Prostate gland (tissue), 2 donors: ENCODE measurements around the gene CCDC91. TPM values are rescaled to one million over a fixed set of nuclear protein-coding genes. Genes with fewer than 3 reads are reported as not detected.
"Not testable (repeated sequence)": the region's sequence is repeated elsewhere in the genome, so short reads cannot be mapped to it uniquely, and the experiment has no call there.

Experiments used
- DNase-seq: peaks from one replicate; pipeline ENCODE4 v3.0.0-alpha.2; 2019; ENCODE audit warnings: low spot score
- H3K27ac ChIP-seq, 2 donors: fragments of 200-600 bp; sonication (generic); 2 replicates each; pipeline ENCODE4 v1.5.1; 2017 to 2019
- H3K27me3 ChIP-seq: fragments of 200-600 bp; sonication (generic); replicated peaks from 2 replicates; pipeline ENCODE4 v1.5.1; 2019; ENCODE audit not compliant: insufficient read depth
- H3K36me3 ChIP-seq, 2 donors: fragments of 200-600 bp; sonication (generic); 1 replicate in 1 of 2; 2 replicates in 1 of 2; pipeline versions ENCODE4 v1.5.1 to v1.8.1; 2017 to 2019
- H3K4me1 ChIP-seq: fragments of 200-600 bp; sonication (generic); replicated peaks from 2 replicates; pipeline ENCODE4 v1.5.1; 2019
- H3K4me3 ChIP-seq, 2 donors: fragments of 200-600 bp; sonication (generic); 2 replicates each; pipeline ENCODE4 v1.5.1; 2017 to 2019
- H3K9me3 ChIP-seq: fragments of 200-600 bp; sonication (generic); 2 replicates; pipeline ENCODE4 v1.5.1; 2017
- POLR2A ChIP-seq: fragments of 450-650 bp; IDR thresholded peaks from one replicate; pipeline ENCODE4 v1.6.1; 2016; ENCODE audit warnings: antibody characterized with exemption, mild to moderate bottlenecking
- POLR2AphosphoS5 ChIP-seq: sonication (generic); formaldehyde crosslinking; IDR thresholded peaks from one replicate; pipeline ENCODE4 v1.6.1; 2017; ENCODE audit warnings: antibody characterized with exemption
- WGBS: methylation state at CpG from one replicate; pipeline ENCODE4 v1.1.5; 2018; 5-methylcytosine and 5-hydroxymethylcytosine counted together
- intact Hi-C: fragments of 100-400 bp; cut with DNase I; formaldehyde crosslinking; loops from one replicate; pipeline ENCODE4 v1.14.2; 2022
- total RNA-seq, 2 donors: library from RNA; depleted of rRNA; stranded (reverse); fragments of >200 nt; gene quantifications; one replicate each; pipeline ENCODE4 v1.1.0, GENCODE V29; 2016
- TF ChIP-seq, protein P1 (sequence below), 4 experiments: fragments of 200-600 bp in 2 of 4; fragments of 450-650 bp in 2 of 4; sonication (generic) in 2 of 4; IDR thresholded peaks; 1 replicate in 3 of 4; 2 replicates in 1 of 4; pipeline ENCODE4 v1.5.1; 2016 to 2019; ENCODE audit warnings: antibody characterized with exemption in 4 of 4, mild to moderate bottlenecking in 2 of 4, moderate library complexity in 2 of 4

The CCDC91 gene
- total RNA-seq, 2 donors from 2014 or later = 25.3 to 42.4 TPM

DNA sequence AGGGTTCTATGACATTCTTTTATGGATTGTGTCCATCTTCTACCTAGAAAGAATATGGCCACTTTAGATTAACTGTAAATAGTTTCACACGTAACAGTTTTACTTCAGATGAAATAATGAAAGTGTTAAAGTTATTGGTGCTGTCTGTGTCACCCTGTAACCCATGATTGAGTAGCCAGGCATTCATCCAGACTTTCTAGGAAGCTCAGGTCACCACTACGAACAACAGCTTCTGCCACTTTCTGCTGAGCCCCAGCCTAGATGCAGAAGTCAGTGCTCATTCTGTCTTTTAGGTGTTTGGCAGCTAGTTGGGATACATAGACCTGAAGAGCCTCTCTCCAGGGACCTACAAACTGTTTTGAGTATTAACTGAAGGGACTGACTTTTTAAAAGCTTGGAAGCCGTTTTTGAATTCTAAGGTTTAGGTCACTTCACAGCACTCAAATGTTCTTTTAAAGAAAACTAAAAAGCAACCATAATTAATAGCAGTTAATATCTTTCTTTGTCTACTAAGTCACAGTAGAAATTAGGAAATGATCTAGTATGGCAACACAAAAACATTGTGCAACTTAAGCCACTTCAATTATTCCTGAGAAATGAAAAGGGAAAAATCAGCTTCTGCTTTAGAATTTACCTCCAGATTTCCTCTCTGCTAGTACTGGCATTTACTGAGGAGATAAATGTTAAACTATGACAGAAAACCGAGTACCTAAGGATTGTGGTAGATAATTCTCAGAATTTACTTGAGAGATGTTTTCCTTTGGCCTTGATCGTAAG is 266.9 kb downstream of the CCDC91 start:
- H3K4me1 ChIP-seq = no peaks in the 10 kb centered on the region
- H3K27me3 ChIP-seq = no peaks in the 10 kb centered on the region
- no peaks in the 10 kb centered on the region for H3K9me3 ChIP-seq
- no peak overlapping the region for H3K4me3 ChIP-seq
- no peak for TF ChIP-seq POLR2A
- TF ChIP-seq, protein P1, sequence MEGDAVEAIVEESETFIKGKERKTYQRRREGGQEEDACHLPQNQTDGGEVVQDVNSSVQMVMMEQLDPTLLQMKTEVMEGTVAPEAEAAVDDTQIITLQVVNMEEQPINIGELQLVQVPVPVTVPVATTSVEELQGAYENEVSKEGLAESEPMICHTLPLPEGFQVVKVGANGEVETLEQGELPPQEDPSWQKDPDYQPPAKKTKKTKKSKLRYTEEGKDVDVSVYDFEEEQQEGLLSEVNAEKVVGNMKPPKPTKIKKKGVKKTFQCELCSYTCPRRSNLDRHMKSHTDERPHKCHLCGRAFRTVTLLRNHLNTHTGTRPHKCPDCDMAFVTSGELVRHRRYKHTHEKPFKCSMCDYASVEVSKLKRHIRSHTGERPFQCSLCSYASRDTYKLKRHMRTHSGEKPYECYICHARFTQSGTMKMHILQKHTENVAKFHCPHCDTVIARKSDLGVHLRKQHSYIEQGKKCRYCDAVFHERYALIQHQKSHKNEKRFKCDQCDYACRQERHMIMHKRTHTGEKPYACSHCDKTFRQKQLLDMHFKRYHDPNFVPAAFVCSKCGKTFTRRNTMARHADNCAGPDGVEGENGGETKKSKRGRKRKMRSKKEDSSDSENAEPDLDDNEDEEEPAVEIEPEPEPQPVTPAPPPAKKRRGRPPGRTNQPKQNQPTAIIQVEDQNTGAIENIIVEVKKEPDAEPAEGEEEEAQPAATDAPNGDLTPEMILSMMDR (IDR thresholded peaks at IDR 0.05) = no peak
- TF ChIP-seq POLR2AphosphoS5 = no peak
- no peaks in the 10 kb centered on the region for H3K36me3 ChIP-seq
- intact Hi-C loops = no loop called here
- 74% methylated on average over 5 of the region's 5 CpGs for WGBS
- no peak overlapping the region for H3K27ac ChIP-seq
- DNase-seq = no peak

DNA sequence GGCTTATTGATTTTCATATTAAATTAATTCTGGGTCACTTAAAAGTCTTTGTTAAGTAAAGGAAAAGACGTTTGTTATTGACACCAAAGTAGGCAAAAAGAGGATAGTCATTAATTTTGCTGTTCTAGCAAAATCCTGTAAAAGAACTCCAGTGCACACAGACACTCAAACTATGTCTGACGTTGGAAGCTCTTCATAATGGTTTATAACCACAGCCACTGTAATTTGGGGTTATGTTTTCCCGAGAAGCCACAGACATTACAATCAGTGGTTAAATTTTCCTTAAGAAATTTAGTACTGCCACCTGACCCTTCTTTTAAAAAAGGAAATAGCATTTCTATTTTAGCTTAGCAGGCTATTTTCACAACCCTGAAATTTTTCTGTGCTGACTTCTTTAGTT is 267.5 kb downstream of the CCDC91 start:
- Histone ChIP-seq H3K4me1 (no peaks in the 10 kb centered on the region), H3K4me3 (no peak overlapping the region), H3K36me3 (no peaks in the 10 kb centered on the region), H3K9me3 (no peaks in the 10 kb centered on the region), H3K27me3 (no peaks in the 10 kb centered on the region), H3K27ac (no peak overlapping the region)
- WGBS = 82% methylated on average over 3 of the region's 3 CpGs
- TF ChIP-seq POLR2A = no peak
- TF ChIP-seq, protein P1 (IDR thresholded peaks at IDR 0.05) = no peak
- TF ChIP-seq POLR2AphosphoS5 = no peak
- no peak for DNase-seq
- intact Hi-C loops = no loop called here

DNA sequence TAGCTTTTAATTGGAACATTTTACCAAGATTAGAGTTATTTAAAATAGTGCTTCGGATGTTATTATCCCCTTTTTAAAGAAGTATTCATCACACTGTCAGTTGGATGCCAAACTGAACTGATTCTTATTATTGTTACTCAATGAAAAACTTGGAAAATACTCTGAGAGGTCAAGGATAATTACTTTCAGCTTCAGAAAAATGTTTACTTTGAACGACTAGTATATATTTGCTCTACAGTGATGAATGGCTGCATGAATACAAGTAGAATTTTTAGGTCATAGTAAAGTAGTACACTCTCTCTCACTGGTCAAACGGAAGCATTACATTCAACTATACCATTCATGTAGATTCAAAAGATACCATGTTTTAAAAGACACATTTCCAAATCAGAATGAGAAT is 269.2 kb downstream of the CCDC91 start:
- WGBS = 56% methylated on average over 3 of the region's 3 CpGs
- intact Hi-C loops = no loop called here
- Histone ChIP-seq H3K9me3 (no peaks in the 10 kb centered on the region), H3K27me3 (no peaks in the 10 kb centered on the region), H3K4me1 (no peaks in the 10 kb centered on the region), H3K4me3 (no peak overlapping the region), H3K27ac (no peak overlapping the region), H3K36me3 (no peaks in the 10 kb centered on the region)
- no peak for DNase-seq
- TF ChIP-seq POLR2AphosphoS5 (no peak), POLR2A (no peak)
- TF ChIP-seq, protein P1 (IDR thresholded peaks at IDR 0.05) = no peak

DNA sequence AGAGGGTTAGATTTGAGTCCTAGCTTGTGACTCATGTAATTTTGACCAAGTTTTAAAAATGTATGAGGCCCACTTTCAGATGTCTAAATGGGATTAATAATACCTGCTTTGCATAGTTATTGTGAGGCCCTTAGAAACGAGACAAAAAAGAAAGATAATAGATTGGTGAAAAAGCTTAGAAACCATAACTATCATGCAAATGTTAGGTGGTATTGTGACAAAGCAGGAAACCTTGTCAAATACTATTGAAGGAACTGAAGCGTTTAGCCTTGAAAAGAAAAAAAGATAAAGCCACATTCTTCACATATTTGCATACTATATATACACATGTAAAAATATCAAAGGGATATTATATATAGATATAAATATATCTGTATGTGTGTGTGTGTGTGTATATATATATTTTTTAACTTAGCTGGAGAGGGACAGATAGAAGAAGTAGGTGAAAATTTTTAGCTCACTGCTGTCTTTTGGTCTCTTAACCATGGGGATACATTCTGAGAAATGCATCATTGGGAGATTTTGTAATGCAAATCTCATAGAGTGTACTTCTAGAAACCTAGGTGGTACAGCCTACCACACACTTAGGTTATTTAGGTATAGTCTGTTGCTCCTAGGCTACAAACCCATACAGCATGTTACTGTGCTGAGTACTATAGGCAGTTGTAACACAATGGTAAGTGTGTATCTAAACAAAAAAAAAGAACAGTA is 270.3 kb downstream of the CCDC91 start:
- Histone ChIP-seq H3K4me1 (no peaks in the 10 kb centered on the region), H3K27ac (no peak overlapping the region), H3K36me3 (no peaks in the 10 kb centered on the region), H3K4me3 (no peak overlapping the region), H3K9me3 (no peaks in the 10 kb centered on the region), H3K27me3 (no peaks in the 10 kb centered on the region)
- WGBS = 84% methylated on average over 2 of the region's 2 CpGs
- intact Hi-C loops = no loop called here
- no peak for TF ChIP-seq POLR2A
- TF ChIP-seq, protein P1 (IDR thresholded peaks at IDR 0.05) = no peak
- no peak for TF ChIP-seq POLR2AphosphoS5
- no peak for DNase-seq

DNA sequence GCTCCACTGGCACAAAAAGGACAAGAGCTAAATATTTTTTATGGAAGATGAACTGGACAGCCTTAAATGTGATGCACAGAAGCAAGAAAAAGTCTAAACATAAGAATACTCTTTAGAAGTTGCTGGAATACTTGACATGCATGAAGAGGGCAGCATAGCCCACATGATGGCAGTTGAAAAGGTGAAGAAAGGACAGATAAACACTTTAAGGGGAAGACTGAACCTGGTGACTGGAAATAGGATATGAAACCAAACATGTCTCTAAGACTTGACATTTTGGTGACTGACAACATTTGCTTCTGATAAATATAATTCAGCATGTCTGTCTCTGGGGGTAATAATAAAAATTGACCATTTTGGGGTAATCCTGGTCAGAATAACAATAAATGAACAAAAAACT is 273.1 kb downstream of the CCDC91 start:
- DNase-seq = no peak
- no peaks in the 10 kb centered on the region for H3K4me1 ChIP-seq
- intact Hi-C loops = no loop called here
- TF ChIP-seq POLR2A (no peak), POLR2AphosphoS5 (no peak)
- TF ChIP-seq, protein P1 (IDR thresholded peaks at IDR 0.05) = no peak
- no peaks in the 10 kb centered on the region for H3K9me3 ChIP-seq
- no peaks in the 10 kb centered on the region for H3K27me3 ChIP-seq
- H3K4me3 ChIP-seq = no peak overlapping the region
- H3K36me3 ChIP-seq = no peaks in the 10 kb centered on the region
- no peak overlapping the region for H3K27ac ChIP-seq

DNA sequence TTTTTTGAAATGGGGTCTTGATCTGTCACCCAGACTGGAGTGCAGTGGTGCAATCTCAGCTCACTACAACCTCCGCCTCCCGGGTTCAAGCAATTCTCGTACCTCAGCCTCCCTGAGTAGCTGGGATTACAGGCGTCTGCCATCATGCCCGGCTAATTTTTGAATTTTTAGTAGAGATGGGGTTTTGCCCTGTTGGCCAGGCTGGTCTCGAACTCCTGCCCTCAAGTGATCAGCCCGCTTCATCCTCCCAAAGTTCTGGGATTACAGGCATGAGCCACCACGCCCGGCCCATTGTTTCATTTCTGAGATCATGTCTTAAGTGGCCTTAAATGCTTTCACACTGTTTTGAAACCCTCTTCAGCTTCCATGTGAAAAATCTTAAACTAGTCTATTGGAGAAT is 281.5 kb downstream of the CCDC91 start:
- H3K27me3 ChIP-seq, intact Hi-C loops, DNase-seq, H3K4me1 ChIP-seq, H3K36me3 ChIP-seq, H3K27ac ChIP-seq, H3K9me3 ChIP-seq, H3K4me3 ChIP-seq: not testable (repeated sequence)
- WGBS = 96% methylated on average over 9 of the region's 9 CpGs

DNA sequence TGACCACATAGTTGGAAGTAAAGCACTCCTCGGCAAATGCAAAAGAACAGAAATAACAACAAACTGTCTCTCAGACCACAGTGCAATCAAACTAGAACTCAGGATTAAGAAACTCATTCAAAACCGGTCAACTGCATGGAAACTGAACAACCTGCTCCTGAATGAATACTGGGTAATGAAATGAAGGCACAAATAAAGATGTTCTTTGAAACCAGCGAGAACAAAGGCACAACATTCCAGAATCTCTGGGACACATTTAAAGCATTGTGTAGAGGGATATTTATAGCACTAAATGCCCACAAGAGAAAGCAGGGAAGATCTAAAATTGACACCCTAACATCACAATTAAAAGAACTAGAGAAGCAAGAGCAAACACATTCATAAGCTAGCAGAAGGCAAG is 285.9 kb downstream of the CCDC91 start:
- intact Hi-C loops, H3K36me3 ChIP-seq: not testable (repeated sequence)
- WGBS = 60% methylated on average over 3 of the region's 3 CpGs

More for the DNA sequence above, 285.9 kb downstream of the CCDC91 start:
- H3K27ac ChIP-seq, H3K9me3 ChIP-seq, DNase-seq, H3K4me1 ChIP-seq, H3K27me3 ChIP-seq, H3K4me3 ChIP-seq: not testable (repeated sequence)
